ENCODE data around the gene ABCA10. TPM values are rescaled to one million over a fixed set of nuclear protein-coding genes. Genes with fewer than 3 reads are reported as not detected.
"Not testable (repeated sequence)": the region's sequence is repeated elsewhere in the genome, so short reads cannot be mapped to it uniquely, and the experiment has no call there.

Gene ABCA10
- total RNA-seq: 0.58 and 1.5 TPM in 2 replicates

- no peak for DNase-seq (ENCODE audit: extremely low read depth, low read depth, low spot score)
Observed at GRCh38 chr17:69228576-69228975, at the start of gene ABCA10. ABCA10 (minus strand) TSS chr17:69228824; CDS start chr17:69225358, 3,466 bp downstream.

GRCh38 chr17:69276279-69276678 is 47.7 kb upstream of the ABCA10 start:
- not testable (repeated sequence) for DNase-seq (ENCODE audit: extremely low read depth, low read depth, low spot score)

GRCh38 chr17:69275751-69276150 is 47.1 kb upstream of the ABCA10 start:
- no peak for DNase-seq (ENCODE audit: extremely low read depth, low read depth, low spot score)

GRCh38 chr17:69271023-69271422 is 42.4 kb upstream of the ABCA10 start:
- no peak for DNase-seq (ENCODE audit: extremely low read depth, low read depth, low spot score)

- peak; percentile 61 for DNase-seq (ENCODE audit: extremely low read depth, low read depth, low spot score)
Observed at GRCh38 chr17:69269131-69269998, 40.7 kb upstream of the ABCA10 start.

GRCh38 chr17:69268543-69269014 is 40.0 kb upstream of the ABCA10 start:
- no peak for DNase-seq (ENCODE audit: extremely low read depth, low read depth, low spot score)

GRCh38 chr17:69267219-69267618 is 38.6 kb upstream of the ABCA10 start:
- no peak for DNase-seq (ENCODE audit: extremely low read depth, low read depth, low spot score)

GRCh38 chr17:69265873-69266272 is 37.2 kb upstream of the ABCA10 start:
- DNase-seq (ENCODE audit: extremely low read depth, low read depth, low spot score): no peak

- no peak for DNase-seq (ENCODE audit: extremely low read depth, low read depth, low spot score)
Observed at GRCh38 chr17:69254187-69254586, 25.6 kb upstream of the ABCA10 start.

GRCh38 chr17:69250641-69251040 is 22.0 kb upstream of the ABCA10 start:
- no peak for DNase-seq (ENCODE audit: extremely low read depth, low read depth, low spot score)

- DNase-seq (ENCODE audit: extremely low read depth, low read depth, low spot score): peak; percentile 50
Observed at GRCh38 chr17:69246726-69247375, 18.2 kb upstream of the ABCA10 start.

- DNase-seq (ENCODE audit: extremely low read depth, low read depth, low spot score): no peak
Observed at GRCh38 chr17:69246202-69246601, 17.6 kb upstream of the ABCA10 start.

GRCh38 chr17:69245617-69246016 is 17.0 kb upstream of the ABCA10 start:
- no peak for DNase-seq (ENCODE audit: extremely low read depth, low read depth, low spot score)

- DNase-seq (ENCODE audit: extremely low read depth, low read depth, low spot score): no peak
Observed at GRCh38 chr17:69239611-69240600, 11.3 kb upstream of the ABCA10 start.

GRCh38 chr17:69236946-69237345 is 8.3 kb upstream of the ABCA10 start:
- DNase-seq (ENCODE audit: extremely low read depth, low read depth, low spot score): no peak

- DNase-seq (ENCODE audit: extremely low read depth, low read depth, low spot score): no peak
Observed at GRCh38 chr17:69236464-69236863, 7.8 kb upstream of the ABCA10 start.

GRCh38 chr17:69235338-69236058 is 6.9 kb upstream of the ABCA10 start:
- peak; percentile 85 for DNase-seq (ENCODE audit: extremely low read depth, low read depth, low spot score)

GRCh38 chr17:69232650-69233049 is 4.0 kb upstream of the ABCA10 start:
- no peak for DNase-seq (ENCODE audit: extremely low read depth, low read depth, low spot score)

GRCh38 chr17:69231521-69231920 is 2.9 kb upstream of the ABCA10 start:
- no peak for DNase-seq (ENCODE audit: extremely low read depth, low read depth, low spot score)

GRCh38 chr17:69230939-69231338 is 2.3 kb upstream of the ABCA10 start:
- DNase-seq (ENCODE audit: extremely low read depth, low read depth, low spot score): no peak
